Measurements from ENCODE around the gene LMOD3.
A peak's percentile ranks its signal among the peaks of the same experiment; 100 is the strongest.

LMOD3 gene

DNA sequence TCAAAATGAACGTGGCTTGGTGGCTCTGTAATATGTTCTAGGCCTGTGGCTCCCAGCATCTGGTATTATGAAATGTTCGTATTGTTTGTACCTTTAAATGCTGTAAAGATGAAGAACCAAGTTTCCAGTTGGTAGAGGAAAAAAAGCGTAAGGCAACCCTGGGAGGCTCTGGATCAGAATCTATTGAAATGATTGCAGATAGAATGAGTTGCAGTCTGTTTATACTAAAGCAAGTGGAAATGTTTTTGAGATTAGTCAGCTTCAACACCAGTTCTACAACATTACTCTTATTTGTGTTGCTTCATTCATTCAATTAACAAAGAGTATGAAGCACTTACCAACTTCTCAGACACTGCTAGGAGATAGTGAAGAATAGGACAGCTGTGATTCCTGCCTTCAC, 32.4 kb downstream of the LMOD3 start:
- no peak for DNase-seq

- no peak for DNase-seq
Observed at GRCh38 chr3:69088063-69088462, 34.3 kb downstream of the LMOD3 start.

GRCh38 chr3:69087030-69087791, 35.2 kb downstream of the LMOD3 start:
- no peak for DNase-seq

DNA sequence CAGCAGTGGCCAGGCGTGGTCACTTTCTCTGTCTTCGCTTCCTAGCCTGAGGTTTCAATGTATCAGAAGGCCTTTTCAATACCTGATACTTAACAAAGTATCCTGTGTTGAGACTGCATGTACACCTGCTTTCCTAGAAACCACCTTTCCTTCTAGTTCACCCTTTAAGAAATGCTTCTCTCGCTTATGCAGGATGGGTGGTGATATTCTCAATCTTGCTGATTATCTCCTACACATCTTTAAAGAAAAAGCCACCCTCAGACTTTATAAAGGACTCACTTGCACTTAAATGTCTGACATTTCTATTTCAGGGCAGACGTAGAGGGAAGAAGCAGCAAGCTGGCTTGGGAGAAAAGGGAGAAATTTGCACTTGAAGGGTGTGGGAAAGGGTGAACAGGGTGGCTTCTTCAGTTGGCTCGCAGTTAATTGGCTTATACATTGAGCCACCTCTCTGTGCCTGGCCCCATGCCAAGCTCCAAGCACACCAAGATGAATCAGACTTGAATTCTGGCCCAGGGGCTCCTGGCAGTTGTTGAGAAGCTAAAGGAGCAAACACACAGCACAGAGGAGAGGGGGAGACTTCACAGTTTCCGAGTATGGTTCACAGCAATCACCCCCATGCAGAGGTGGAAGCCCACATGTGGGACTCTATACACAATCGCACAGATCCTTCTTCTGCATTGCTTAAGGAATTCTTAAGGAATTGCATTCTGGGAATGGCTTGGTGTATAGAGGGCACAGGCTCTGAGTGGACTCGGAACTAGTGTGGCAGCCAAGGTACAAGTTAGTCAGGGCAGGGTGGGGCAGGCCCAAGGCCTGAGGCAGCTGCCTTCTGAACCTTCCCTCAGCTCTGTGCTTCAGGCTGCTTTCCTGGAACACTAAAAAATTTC, 36.3 kb downstream of the LMOD3 start:
- peak; percentile 64 for DNase-seq

GRCh38 chr3:69085168-69085832, 37.1 kb downstream of the LMOD3 start:
- no peak for DNase-seq

GRCh38 chr3:69084326-69085167, 37.8 kb downstream of the LMOD3 start, which contains the start of gene ARL6IP5:
TSS of gene ARL6IP5 (plus strand) at chr3:69084937. CDS start at chr3:69085048, 111 bp downstream.
- peak; percentile 90 for DNase-seq

DNA sequence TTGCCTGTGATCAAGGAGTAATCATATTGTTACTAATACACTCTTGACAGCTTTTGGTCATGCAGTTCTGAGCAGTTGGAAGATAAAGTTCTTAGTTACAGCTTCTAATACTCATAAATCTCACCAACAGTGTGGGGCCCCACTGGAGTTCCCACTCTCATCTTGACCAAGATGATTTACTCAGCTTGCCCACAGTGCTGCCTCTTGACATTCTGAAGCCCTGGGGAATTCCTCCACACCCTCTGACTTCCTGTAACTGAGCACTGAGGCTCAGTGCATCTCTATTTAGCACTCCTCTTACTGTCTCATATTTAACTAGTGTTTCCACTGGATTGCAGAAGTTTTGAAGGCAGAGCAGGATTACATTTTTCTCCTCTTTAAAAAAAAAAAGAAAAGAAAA, 39.6 kb downstream of the LMOD3 start:
- DNase-seq = peak; percentile 59

GRCh38 chr3:69082361-69082760, 40.0 kb downstream of the LMOD3 start:
- no peak for DNase-seq

GRCh38 chr3:69081583-69082262, 40.7 kb downstream of the LMOD3 start:
- DNase-seq = no peak

DNA sequence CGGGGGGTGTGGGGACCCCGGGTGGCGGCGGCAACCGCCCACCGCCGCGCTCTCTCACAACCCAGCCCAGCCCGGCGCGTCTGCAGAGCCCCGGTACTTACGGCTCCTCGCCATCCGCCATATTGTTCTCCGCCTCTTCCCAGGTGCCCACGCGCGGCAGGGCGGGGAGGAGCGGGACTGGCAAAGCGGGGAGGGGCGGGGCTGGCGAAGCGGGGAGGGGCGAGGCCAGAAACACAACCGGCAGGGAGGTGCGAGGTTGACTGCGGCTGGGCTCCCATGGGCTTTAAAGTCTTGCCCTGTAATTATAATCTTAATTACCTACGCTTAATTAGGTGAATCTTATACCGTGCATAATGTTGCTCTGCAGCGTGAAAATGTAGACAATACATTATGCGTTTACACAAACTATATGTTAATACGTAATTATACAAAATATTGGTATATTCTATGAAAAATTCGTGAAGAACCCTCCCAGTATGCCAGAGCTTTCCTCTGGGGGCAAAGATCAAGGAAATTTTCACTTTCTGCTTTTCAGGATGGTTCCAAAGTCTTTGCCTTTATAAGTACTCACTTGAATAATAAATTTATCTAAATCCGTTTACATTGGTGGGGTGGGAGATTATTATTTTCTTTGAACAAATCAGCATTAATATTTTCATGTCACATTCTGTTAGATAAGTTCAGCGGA, 42.0 kb downstream of the LMOD3 start, which contains the start of gene UBA3:
Gene UBA3 (minus strand): TSS at position 133 of the 688 bp plus-strand sequence. CDS start 12 bp downstream, at position 121.
- peak; percentile 89 for DNase-seq

DNA sequence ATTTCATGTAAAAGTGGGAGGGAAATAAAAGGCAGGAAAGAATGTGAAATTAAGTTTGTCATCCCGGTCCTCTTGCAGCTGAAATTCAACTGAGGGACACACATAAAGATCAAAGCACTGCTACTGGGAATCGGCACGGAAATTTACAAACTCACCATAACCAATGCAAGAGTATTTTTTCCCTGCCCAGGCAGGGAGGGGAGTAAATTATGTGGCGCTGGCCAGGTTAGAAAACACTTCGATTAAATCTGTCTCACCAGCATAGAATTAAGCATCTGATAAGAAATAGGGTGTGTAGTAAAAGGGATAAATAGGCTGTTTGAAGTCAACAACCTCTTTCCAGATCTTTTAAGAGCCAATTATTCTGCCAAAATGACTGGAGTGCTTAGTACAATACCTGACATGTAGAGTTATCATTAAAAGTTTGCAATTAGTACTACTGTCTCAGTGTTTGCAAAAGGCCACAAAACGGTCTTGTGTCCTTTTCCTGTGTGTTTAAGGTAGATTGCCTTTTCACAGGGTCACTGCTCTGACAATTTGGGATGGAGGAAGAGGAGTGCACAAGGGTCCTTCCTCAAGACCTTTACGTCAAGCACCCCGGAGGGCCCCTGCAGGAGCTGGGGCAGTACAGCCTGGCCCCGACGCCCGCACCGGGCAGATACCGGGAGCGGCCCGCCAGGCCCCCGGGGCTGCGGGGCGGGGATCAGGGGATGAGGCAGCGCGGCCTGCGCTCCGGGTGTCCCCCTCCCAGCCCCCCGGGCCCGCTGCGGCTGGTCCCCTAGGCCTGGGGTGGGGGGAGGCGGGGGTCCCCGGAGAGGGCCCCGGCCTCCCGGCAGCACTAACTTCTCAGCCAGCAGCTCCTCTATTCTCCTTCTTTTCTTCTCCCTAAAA, 42.9 kb downstream of the LMOD3 start:
- DNase-seq = no peak

DNA sequence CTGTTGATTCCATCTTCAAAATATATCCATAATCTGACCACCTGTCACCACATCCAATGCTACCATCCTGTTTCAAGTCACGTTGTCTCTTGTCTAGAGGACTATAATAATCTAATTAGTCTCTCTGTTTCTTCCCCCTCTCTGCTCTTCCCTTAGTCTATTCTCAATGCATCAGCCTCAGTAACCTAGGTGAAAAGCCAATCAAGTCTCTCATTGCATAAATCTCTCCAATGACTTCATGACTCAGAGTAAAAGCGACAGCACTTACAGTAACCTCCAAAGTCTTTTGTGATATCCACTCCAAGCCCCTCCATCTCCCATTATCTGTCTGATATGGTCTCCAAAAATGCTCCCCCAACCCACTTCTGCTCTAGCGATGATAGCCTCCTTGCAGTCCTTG, 49.5 kb downstream of the LMOD3 start:
- no peak for DNase-seq

- DNase-seq = no peak
Observed at GRCh38 chr3:69066121-69066520, 56.3 kb downstream of the LMOD3 start.

DNA sequence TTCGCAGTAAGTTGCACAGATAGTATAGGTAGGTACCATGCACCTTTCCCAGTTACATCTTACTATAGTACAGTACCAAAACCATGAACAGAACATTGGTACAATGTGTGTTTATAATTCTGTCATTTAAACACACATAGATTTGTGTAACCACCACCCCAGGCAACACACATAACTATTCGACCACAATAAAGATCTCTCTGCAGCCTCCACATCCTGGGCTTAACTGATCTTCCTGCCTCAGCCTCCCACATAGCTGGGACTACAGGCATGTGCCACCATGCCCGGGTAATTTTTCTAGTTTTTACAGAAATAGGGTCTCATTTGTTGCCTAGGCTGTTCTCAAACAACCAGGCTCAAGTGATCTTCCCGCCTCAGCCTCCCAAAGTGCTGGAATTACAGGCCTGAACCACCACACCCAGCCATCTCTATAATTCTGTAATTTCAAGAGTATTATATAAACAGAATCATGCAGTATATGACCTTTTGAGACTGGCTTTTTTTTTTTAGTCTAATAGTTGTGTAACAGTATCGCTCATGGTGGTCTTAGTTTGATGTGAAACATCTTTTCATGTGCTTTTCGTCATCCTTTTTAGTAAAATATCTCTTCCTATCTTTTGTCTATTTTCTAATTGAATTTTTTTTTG, 57.0 kb downstream of the LMOD3 start:
- DNase-seq = no peak

DNA sequence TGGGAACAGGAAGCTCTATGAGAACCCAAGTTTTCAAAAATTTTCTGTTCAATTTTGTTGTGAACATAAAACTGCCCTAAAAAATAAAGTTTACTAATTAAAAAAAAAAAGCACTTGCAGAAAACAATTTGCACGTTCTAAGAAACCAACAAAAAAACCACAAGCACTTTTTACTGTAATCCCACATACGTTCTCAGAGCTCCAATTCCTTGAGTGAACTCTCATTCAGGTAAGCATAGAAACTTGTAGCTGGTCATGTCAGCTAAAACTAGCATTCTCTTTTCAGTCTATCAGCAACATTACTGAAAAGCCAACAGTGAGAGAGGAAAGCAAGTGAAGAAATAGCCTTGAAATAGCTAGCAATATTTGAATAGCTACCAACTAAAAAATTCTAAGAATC, 58.8 kb downstream of the LMOD3 start:
- DNase-seq = no peak

DNA sequence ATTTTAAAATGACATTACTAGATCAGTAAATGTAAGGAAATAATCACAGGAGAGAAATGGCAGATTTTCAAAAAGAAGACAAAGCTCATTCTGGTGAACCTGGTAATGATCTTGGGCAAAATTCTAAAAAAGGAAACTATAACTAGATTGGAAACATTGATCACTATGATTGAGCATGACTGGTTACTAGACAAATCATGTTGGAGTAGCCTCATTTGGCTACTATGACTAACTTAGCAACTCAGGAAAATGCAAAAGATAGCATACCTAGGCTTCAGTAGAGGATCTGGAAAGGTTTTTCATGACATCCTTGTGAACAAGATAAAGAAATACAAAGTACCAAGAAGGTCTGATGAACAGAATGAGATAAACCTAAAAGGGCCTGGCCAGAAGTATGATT, 62.7 kb downstream of the LMOD3 start:
- DNase-seq = no peak

- no peak for DNase-seq
Observed at GRCh38 chr3:69058947-69059224, 63.5 kb downstream of the LMOD3 start.

DNA sequence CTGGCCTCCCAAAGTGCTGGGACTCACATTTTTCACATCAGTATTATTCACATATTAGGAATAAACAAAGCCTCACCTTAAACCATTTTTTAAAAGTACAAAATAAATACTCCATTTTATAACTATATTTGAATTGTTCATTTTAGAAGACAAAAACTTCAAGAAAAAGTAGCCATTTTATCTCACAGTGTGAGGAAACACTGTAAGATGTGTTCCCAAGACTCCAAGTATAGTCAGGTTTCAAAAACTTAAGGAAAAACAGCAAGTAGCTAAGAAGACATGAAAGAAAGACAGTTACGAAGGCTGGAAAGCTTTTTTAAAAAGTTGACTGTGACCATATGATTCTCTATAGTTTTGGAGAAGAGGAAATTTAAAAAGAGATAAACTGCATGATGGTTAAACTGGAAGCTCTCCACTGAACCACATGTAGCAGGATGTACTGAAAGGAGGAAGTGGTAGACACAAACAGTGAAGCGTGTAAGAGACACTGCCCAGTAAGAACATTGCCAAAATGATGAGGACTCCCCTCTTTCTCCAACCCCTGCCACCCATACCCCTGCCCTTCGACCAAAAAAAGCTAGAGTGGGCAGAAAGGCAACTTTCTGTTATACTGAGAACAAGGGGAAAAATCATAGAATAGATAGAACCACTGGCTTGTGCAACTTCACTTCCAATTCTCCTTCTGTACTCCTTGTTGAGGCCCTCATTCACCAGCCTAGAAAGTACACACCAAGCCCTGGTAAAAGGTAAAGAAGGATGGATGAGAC, 64.0 kb downstream of the LMOD3 start:
- no peak for DNase-seq

All from effector CD4-positive, alpha-beta T cell (primary cell).